NCI-H1092 (cell line): ENCODE data around the gene MRPL52.
A peak's percentile ranks its signal among the peaks of the same experiment; 100 is the strongest.
"Not testable (repeated sequence)": the region's sequence is repeated elsewhere in the genome, so short reads cannot be mapped to it uniquely, and the experiment has no call there.

Source experiments
- DNase-seq: peaks from one replicate; lab custom pipeline; 2025; lab: John Stamatoyannopoulos, UW

MRPL52 gene

GRCh38 chr14:22854963-22855724, 25.5 kb downstream of the MRPL52 start:
- no peak for DNase-seq

- no peak for DNase-seq
These were observed 26.7 kb downstream of the MRPL52 start for GRCh38 chr14:22856428-22856827.

DNA sequence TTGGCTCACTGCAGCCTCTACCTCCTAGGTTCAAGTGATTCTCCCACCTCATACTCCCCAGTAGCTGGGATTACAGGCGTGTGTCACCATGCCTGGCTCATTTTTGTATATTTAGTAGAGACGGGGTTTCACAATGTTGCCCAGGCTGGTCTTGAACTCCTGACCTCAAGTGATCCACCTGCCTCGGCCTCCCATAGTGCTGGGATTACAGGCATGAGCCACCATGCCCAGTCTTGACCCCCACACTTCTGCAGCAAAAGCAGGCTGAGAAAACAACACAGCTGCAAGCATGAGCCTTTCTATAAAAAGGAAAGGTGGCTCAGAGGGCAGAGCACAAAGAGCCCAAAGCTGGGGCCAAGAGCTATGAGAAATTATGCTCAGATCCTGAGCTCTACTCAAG, 30.7 kb downstream of the MRPL52 start:
- DNase-seq = not testable (repeated sequence)

- no peak for DNase-seq
These were observed 32.0 kb downstream of the MRPL52 start for GRCh38 chr14:22861651-22862050.

- no peak for DNase-seq
These were observed 35.3 kb downstream of the MRPL52 start for GRCh38 chr14:22864979-22865378.

DNA sequence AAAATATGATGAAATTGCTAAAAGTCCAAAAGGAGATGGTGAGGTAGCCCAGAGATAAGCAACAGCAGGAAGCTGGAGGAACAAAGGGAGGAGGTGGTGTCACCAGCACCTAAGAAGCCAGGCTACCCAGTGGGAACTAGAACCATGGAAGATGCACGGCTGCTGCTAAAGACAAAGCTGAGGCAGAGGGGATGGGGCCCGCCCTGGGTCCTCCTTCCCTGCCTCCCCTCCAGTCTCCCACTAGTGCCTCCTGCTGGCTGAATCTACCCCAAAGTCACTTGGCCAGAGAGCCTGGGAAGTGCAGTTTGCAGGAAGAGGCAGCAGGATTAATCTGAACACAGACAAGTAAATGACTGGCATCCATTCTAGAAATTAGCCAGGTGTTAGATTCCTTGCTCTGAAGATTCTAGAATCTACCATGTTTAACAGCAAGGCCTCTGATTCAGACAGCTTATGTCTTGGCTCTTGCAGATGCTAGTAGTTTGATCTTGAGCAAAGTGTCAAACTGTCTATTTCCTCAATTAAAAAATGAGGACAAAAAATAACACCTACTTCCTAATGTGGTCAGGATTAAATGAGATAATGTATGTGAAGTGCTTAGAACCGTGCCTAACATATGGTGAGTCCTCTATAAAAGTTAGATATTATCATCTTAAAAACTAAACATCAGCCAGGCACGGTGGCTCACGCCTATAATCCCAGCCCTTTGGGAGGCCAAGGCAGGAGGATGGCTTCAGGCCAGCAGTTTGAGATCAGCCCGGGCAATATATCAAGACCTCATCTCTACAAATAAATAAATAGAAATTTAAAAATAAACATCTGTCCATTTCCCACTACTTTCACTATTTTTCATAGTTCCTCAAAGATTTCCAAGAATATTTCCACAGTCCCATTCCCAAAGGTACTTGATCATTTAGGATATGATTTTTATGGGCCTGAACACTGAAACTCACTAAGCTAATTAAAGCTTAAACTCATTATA, 36.0 kb downstream of the MRPL52 start:
- no peak for DNase-seq

DNA sequence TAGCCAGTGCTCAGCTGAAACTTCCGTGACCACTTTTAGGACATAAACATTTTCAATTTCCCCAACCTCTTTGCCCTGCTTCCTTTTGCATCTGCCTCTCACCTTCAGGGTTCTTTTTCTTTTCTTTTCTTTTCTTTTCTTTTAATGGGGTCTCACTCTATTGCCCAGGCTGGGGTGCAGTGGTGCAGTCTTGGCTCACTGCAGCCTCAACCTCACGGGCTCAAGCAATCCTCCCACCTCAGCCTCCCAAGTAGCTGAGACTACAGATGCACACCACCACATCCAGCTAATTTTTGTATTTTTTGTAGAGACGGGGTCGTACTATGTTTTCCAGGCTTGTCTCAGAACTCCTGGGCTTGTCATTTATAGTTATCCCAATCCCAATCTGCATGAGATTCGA, 37.2 kb downstream of the MRPL52 start:
- DNase-seq = no peak

DNA sequence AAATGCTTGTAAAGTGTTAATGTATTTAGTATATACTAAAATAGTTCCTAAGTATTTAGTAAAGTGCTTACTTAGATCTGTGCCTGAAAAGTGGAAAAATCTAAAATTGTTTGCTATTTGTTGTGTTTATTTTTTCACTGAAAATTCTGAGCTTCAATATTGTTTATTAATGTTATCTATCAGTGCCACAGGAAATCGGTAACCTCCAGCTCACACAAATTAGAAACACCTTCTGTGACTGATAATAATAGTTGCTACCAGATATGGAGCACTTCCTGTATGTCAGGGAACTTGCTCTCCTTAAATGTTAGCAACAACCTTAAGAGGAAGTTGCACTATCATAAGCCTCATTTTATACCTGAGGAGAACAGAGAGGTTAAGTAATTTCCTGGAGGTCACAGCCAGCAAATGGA, 41.1 kb downstream of the MRPL52 start:
- DNase-seq = no peak

DNA sequence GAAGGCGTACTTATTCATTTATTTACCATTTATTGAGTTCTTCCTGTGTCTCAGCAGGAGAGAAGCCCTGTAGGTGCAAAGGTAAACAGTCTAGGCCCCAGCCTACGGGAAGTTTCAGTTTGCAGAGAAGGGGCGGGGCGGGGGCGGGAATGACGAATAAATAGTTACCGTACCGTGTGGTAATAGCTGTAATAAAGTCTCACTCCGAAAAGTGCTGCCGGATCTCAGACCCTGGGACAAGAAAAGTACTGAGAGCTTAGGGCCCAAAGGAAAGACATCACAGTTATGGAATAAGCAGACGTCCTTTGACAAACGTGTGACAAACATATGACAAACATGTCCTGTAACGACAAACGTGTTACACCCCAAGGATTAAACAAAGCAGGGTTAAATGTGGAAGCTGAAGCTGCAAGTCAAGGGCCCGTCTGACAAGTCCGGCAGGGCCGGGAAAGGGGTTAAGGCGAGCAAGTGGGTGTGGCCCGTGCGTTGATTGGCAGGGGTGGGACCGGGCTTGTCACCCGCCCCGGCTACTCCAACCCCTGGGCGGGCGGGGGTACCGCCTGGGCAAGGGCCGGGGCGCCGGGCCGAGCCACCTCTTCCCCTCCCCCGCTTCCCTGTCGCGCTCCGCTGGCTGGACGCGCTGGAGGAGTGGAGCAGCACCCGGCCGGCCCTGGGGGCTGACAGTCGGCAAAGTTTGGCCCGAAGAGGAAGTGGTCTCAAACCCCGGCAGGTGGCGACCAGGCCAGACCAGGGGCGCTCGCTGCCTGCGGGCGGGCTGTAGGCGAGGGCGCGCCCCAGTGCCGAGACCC, 41.7 kb downstream of the MRPL52 start, which contains the start of gene LRP10:
LRP10 (plus strand) TSS at position 517 of the 809 bp plus-strand sequence. CDS start 564 bp downstream, outside the sequence.
- peak; percentile 45 for DNase-seq

DNA sequence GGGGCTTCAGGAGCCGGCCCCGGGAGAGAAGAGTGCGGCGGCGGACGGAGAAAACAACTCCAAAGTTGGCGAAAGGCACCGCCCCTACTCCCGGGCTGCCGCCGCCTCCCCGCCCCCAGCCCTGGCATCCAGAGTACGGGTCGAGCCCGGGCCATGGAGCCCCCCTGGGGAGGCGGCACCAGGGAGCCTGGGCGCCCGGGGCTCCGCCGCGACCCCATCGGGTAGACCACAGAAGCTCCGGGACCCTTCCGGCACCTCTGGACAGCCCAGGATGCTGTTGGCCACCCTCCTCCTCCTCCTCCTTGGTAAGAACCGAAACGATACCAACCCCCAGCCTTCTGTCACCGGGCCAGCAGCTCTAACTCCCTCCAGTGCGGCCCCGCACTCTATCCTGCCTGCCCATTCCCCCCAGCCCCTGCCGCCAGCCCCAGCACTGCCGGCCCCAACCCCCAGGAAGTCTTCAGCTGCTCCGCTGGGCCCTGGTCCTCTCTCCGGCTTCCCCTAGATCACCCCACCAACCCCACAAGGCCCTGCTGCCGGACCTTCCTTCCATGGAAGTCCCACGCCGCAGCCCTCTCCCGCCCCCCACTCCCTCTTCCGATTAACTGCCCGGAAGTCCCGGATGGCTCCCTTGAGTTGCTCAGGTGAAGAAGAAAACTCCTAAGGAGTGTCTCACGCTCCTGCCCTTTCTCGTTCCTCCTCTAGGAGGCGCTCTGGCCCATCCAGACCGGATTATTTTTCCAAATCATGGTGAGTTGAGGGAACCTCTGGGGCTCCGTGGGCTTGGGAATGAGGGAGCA, 42.5 kb downstream of the MRPL52 start:
- peak; percentile 56 for DNase-seq

DNA sequence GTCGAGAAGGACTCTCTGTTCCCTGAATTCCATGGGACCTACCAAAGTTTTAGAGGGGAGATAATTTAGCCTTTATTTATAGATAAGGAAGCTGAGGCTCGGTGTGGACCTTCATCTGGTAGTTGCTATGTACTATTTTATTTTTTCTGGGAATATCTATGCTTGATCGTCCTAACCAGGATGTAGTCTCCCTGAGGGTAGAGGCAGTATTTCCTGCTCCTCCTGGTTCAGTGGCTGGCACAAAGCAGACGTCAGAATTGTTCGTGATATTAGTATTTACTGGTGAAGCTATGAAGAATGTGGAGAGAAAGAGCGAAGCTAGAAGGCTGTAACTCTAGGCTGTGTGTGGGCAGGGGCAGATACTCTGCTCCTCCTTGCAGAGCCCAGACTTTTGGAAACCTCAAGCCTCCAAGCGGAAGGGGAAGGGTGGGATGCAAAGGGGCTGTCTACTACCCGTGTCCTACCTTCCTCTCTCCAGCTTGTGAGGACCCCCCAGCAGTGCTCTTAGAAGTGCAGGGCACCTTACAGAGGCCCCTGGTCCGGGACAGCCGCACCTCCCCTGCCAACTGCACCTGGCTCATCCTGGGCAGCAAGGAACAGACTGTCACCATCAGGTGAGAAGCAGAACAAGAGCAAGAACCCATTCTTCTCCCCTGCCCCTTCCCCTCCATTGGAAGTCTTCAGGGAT, 43.3 kb downstream of the MRPL52 start:
- DNase-seq = no peak

DNA sequence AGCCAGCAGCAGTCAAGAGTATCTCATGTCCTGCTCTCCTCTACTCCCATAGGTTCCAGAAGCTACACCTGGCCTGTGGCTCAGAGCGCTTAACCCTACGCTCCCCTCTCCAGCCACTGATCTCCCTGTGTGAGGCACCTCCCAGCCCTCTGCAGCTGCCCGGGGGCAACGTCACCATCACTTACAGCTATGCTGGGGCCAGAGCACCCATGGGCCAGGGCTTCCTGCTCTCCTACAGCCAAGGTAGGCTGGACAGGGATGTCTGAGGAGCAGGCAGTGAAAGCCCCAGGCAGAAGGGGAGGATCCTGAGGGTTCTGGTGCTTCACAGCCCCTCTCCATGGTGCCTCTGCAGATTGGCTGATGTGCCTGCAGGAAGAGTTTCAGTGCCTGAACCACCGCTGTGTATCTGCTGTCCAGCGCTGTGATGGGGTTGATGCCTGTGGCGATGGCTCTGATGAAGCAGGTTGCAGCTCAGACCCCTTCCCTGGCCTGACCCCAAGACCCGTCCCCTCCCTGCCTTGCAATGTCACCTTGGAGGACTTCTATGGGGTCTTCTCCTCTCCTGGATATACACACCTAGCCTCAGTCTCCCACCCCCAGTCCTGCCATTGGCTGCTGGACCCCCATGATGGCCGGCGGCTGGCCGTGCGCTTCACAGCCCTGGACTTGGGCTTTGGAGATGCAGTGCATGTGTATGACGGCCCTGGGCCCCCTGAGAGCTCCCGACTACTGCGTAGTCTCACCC, 45.5 kb downstream of the MRPL52 start:
- DNase-seq = no peak

GRCh38 chr14:22875748-22876319, 46.1 kb downstream of the MRPL52 start:
- no peak for DNase-seq

GRCh38 chr14:22877000-22877501, 47.4 kb downstream of the MRPL52 start:
- no peak for DNase-seq

GRCh38 chr14:22878271-22879246, 48.9 kb downstream of the MRPL52 start:
- DNase-seq = no peak

DNA sequence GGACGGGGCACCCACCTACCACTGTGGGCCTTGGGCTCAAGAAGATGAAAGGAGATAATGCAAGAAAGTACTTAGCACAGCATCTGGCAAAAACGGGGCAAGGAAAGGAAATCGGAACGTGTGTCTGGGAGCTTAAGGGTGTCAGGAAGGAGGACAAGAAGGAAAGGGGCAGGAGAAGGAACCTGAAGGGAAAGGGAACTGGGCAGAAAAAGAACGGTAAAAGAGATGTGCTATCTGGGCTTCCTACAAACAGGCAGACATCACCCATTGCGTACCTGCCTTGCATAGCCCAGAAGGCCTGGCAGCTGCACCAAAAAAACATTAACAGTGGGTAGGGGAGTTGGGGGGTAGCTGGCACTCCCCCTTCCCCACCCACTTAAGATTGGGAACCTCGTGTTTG, 52.4 kb downstream of the MRPL52 start:
- no peak for DNase-seq

DNA sequence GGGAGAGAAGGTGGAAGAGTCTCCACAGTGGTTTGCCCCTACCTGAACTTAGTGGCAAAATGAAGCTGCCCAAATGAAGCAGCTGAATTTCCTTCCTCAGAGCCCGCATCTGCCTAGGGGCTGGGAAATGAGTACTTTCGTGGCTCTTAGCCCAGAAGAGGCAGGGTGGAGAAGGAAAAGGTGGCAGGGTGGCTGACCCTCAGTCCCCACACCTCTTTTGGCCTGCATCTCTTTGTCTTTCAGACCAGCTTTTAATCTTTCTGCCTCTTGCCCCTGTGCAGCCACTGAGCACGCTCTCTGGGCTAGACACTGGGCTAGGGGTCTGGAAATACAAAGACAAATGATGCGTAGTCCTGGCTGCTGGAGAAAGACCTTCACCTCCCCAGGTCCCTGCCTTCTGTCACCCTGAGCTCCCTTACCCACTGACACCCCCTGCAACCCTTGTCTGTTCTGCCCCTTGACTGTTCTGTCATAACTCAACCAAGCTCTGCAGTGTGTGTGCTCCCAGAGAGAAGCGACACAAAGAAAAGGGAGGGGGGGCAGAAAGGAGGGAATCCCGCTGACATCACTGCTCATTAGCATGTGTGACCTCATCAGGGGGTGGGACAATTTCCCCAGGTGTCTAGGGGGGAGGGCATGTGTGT, 53.0 kb downstream of the MRPL52 start:
- DNase-seq = peak; percentile 80
